ENCODE measurements around the gene USP25.

DNA sequence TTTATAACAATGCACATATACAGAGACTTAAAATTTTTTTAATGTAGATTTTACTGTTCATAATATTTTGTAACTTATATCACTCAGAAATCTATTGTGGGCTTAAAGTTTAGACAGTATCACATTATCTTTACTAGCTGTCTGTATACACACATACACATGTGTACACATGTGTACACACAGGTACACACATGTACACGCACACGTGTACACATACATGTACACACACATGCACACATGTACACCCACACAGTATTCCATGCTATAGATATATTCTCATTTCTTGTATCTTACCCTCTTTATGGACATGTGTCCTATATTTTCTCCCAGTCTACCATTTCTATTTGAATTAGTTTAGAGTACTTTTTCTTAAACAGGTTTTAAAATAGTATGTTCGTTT lies 123.3 kb downstream of the USP25 start:
- TF ChIP-seq POLR2AphosphoS5 (IDR thresholded peaks at IDR 0.05; ENCODE audit: borderline replicate concordance, low read depth, low read length), result no peak
- TF ChIP-seq EZH2 (IDR thresholded peaks at IDR 0.05), result no peak
- no peak for TF ChIP-seq FOXP2 (optimal IDR thresholded peaks at IDR 0.05; ENCODE audit: control extremely low read depth, extremely low read length, insufficient read depth)
